Skeletal muscle cell (primary cell): ENCODE results near the gene HIGD1A.

Experiments
- DNase-seq: peaks from one replicate; pipeline ENCODE4 v3.0.0-alpha.2; 2010; ENCODE audit warnings: low read depth
- H3K4me3 ChIP-seq: 2 replicates; pipeline ENCODE4 v1.5.1; 2011; ENCODE audit warnings: low read depth, mild to moderate bottlenecking, control low read depth, low read length, moderate library complexity

Gene HIGD1A

DNA sequence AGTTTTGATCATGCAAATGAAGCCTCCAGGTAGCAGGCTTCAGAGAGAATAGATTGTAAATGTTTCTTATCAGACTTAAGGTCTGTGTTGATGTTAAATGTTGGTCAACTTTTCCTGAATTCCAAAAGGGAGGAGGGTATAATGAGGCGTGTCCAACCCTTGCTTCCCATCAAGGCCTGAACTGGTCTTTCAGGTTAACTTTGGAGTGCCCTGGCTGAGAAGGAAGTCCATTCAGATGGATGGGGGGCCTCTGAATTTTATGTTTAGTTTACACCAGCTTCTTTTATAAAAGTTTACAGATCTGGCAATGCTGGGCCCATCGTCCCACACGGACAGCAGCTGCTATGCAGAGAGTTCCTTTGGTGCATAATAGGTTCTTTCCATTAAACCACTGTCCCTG, 40.2 kb downstream of the HIGD1A start:
- no peak overlapping the region for H3K4me3 ChIP-seq
- DNase-seq, result no peak

DNA sequence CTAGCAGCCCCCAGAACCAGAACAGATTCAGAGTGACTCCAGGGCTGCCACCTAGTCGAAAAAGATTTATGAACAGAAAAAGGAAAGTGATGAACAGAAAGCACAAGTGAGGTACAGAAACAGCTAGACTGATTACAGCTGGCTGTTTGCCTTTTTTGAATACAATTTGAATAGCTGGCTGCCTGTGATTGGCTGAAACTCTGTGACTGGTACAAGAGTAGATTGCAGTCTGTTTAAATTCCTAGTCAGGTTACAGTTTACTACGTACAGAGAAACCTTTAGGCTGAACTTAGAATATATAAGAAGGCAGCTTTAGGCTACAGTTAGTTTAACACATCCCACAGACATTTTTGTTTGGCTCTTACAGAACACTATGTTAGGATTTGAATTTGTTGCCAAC, 41.3 kb downstream of the HIGD1A start:
- DNase-seq, result no peak

DNA sequence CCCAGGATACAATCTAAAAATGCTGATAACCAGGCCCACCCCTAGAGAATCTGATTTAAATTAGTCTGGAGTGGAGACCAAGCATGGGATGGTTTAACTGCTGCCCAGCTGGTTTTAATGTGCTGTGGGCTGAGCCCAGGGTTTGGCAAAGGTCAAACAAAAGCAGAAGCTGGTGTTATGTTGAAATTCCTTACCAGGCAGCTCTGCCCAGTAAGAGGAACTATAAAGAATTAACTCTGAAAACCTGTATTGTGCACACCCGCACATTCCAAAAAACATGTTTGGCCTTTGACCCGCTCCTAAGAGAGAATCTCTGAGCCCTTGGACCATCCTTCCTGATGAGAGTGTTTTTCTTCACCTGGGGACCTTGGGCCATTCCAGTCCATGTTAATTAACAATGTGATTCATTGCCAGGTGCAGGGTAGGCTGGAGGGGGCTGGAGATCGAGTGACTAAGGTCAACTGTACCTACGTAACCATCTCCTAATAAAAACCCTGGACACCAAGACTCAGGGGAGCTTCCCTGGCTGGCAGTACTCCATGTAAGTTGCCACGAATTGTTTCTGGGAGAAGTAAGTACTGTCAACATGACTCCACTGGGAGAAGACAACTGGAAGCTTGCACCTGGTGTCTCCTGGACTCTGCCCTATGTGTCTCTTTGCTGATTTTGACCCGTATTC, 42.1 kb downstream of the HIGD1A start:
- no peak overlapping the region for H3K4me3 ChIP-seq
- DNase-seq, result no peak

More for the DNA sequence above, 41.3 kb downstream of the HIGD1A start:
- H3K4me3 ChIP-seq, result no peak overlapping the region

- no peak overlapping the region for H3K4me3 ChIP-seq
- no peak for DNase-seq
Observed at GRCh38 chr3:42758126-42758525, 46.2 kb downstream of the HIGD1A start.

DNA sequence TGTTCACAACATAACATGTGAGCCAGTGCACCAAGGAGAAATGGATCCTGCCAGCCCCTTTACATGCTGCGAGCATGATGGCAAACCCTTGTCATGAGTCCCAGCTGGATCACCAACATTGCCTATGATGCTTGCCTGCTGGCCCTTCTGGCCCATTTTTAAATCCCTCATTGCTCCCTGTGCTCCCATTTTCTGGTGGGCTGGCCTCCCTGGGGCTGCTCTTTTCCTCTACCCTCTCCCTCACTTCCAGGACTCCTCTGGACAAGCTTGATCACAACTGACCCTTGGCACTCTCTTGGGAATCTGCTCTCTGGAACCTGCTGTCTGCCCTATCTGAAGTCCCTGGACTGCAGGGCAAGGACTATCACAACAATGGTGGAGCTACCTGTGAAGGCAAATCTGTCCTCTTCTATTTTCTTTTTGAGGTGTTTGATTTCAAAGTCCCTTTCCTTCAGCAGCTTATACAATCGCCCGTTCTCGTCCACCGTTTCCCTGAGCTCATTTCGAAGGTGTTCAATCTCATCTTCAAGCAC, 47.5 kb downstream of the HIGD1A start:
- no peak overlapping the region for H3K4me3 ChIP-seq
- DNase-seq, result no peak

DNA sequence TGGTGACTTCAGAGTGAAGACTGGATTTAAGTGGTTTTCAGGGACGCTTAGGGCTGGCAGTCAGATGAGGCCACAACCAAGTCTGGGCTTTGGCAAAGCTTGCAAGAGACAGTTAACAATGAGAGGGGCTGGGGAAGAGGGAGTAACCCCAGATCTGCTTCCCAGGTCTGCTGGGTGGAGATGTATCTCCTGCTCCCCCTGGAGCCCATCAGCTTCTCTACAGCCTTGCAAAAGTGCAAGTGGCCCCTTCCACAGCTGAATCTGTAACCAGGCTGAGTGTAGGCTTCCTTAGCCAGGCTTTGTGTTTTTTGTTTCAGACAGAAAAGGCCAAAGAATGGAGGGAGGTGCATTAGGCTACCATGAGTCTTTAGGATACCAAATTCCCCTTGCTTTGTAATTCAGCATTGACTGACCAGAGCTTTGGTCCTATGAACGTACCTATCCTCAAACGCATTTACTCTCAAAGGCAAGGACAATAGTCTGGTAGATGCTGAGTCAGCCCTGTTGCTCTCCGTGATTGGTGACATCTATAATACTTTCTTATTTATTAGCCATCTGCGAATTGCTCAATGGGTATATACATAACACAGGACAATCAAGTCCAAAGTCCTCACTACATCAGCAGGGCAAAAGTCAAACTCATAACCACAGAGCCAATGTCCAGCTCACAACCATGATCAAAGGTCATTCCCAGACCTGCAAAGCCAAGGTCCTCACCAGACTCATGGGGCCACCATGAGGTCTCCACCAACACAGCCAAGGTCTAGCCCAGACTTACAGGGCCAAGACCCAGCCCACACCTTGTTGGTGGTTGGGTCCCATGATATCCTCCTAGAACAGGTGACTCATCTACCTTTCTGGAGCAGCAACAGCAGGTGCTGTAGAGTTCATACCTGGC, 48.4 kb downstream of the HIGD1A start:
- DNase-seq, result no peak

GRCh38 chr3:42753757-42754156, 50.5 kb downstream of the HIGD1A start:
- H3K4me3 ChIP-seq, result no peak overlapping the region
- DNase-seq, result no peak

More for the DNA sequence above, 48.4 kb downstream of the HIGD1A start:
- H3K4me3 ChIP-seq, result no peak overlapping the region

DNA sequence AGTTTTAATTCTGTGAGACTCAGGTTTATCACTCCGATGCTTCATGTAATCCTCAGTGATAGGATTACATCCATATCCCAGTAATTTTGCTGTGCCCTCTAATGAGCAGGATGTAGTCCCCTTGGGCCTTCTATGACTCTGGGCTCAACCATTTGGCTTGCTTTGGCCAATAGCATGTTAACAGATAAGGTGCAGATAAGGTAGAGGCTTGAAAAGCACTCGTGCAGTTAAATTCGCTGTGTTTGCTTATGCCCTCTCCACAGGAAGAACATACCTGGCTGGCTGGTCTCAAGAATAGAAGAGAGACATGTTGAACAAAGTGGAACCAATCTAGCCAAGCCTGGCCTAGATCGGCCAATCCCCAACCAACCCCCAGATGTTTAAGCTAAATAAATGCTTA, 51.3 kb downstream of the HIGD1A start:
- no peak for DNase-seq
- no peak overlapping the region for H3K4me3 ChIP-seq

DNA sequence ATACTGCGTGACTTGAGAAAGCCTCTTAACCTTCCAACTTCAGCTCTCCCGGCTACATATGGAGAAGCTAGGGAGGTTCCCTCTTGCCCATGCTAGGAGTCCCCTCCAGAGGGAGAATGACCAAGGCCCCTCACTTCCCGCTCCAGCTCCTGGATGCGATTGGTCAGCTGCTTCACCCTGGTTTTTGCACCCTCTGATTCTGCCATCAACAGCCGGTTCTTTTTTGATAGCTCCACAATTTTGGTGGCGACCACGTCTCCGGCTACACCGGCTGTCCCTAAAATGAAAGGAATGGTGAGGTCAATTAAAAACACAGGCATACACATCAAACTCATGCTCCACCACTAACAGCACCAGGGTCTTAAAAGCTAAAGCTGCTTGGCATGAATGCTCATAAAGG, 51.8 kb downstream of the HIGD1A start:
- DNase-seq, result no peak
- no peak overlapping the region for H3K4me3 ChIP-seq

DNA sequence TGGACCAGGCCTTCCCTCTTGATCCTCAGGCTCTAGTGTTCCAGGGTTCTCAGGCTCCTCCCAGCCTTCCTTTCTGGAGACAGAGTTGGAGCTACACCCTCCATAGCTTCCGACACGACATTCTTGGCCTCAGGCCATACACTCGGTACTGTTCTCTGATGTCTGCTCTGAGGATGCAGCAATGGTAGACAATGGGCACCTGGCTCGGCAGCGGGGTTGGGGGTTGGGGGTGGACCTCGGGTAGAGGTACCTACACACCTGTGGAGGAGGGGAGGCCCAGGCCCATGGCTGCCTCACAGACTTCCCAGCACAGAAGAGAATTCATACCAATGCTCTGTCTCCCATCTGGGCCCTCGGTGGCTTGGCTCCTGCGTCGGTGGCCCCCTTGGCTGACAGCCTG, 52.7 kb downstream of the HIGD1A start:
- DNase-seq, result no peak
- no peak overlapping the region for H3K4me3 ChIP-seq

DNA sequence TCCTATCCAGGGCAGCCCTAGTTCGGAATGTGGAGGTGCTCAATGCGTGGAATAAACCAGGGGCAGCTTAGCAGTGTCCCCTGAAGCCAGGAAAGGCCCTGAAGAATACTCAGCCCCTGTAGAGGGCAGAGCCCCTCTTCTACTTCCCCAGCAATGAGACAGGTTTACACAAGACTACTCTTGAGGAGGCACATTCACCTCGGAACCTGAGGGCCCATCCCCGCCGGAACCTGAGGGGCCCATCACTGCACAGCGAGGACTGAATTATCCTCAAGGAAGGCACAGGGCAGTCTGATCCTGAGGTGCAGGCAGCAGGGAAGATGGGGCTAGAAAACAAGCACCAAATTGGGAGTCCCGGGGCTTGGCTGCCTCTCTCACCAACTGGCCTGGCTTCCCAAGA, 53.5 kb downstream of the HIGD1A start:
- no peak for DNase-seq
- H3K4me3 ChIP-seq, result no peak overlapping the region

DNA sequence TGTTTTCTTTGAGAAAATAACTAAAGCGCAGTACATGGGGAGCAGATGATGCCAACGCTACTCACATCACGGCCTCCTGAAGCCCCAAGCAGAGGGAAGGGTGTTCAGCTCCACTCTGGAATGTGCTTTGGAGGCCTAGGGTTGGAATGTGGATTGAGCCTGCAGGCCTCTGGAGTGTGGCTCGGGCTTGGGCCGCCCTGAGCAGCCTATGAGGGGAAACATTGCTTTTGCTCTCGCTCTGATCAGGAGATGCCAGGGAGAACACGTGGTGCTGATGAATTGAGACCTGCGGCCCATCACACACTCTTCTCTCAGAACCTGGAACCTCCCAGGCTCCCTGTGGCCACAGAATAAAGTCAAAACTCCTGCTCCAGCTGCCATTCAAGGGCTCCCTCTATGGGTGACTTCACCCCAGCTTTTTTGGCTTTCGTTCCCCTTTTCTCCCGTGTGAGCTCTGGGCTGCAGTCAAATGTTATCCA, 54.5 kb downstream of the HIGD1A start:
- DNase-seq, result no peak
- H3K4me3 ChIP-seq, result no peak overlapping the region

DNA sequence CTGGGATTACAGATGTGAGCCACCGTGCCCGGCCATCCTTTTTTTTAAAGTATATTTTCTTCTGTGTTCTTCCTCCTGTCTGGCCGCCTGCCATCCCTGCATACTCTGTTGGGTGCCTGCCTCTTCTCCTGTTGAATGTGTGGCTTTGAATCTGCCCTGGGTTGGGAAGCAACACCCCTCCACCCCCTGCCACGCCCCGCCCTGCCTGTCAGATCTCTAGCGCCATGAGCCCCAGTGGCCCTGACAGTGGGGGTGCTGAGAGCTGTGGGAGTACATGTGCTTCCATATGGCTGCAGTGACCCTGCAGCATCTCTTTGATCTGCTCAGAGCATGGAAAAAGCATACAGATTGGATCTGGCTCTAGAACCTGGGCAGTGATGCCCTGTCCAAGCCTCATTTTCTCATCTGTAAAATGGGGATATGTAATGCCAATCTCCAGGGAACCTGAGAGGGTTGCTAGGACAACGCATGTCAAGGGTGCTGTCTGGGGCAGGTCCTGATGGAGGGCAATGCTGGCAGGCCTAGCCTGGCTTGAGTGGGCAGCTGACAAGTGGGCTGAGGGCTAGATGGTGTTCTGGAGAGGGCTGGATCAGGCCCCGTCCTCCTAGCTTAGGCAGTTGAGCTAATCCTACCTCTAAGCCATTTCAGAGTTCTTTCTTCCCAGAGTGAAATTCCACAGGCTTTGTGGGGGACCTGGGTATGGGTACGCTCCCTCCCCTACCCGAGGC, 55.1 kb downstream of the HIGD1A start:
- no peak for DNase-seq
- no peak overlapping the region for H3K4me3 ChIP-seq

- DNase-seq, result no peak
- no peak overlapping the region for H3K4me3 ChIP-seq
Observed at GRCh38 chr3:42747581-42747980, 56.7 kb downstream of the HIGD1A start.

DNA sequence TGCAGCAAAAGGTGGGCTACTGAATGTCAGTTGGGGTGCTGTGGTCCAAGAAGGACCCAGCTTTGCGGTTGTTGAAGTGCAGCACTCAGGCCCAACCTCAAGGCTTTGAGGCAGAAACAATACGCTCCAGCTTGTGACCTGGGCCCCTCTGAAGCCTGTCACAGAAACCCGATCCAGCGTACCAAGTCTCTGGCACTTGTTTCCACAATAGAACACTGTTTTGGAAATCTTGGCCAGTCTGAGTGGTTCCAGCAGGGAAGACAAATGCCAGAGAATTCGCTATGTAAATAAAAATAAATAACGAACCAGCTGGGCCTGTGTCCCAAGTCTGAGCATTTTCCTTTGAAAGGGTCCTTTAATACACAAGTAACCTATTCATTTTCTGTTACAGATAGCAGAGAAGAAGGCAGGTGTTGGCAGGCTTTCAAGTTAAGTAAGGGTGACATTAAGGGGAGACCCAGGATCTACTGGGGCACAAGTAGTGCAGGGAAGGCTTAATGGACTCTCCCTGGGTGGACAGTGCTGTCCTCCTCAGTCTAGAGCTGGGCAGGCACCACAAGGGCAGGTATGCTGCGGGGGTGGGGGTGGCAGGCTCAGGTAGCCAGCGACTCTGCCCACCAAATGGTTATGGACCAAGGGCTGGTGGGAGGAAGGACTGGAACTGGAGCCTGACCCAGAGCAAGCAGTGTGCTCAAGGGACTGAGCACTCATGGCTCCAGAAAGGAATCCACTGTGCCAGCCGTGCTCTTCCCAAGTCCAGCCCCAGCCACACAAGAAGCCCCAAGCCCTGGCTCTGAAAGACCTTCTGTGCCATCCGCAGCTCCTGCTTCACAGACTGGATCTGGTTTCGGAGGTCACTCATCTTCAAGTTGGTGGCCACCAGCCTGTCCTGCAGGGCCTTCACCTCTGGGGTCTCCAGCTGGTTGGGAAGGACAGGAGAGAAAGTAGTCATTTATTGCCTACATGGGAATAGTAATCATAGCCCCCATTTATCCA, 57.5 kb downstream of the HIGD1A start:
- no peak overlapping the region for H3K4me3 ChIP-seq

DNA sequence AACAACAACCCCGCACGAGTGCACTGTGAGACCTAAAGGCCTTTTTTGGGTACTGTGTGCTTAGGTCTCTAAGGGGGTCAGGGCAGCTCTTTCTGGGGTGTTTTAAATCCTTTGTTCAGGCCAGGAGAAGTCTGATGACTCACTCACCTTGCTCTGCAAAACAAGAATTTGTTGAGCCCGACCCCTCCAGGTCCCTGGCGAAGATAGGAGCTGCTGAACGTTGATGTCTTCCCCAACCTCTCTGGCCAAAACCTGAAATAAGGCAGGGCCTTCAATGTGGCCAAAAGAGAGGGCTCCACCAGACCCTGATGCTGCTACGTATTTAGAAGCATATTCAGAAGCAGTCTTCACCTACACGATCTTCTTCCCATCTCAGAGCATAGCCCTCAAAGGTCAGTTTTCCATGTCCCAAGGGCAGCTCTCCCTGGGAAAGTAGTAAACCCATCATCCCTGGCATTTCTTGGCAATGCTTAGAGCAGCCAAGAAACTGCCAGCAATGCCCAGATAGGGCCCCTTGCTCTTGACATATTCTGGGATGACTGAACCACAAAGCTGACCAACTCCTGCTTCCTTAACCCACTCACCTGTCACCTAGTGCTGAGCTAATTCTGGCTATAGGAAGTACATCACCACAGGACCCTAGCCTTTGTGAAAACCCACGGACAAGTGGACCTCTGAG, 58.4 kb downstream of the HIGD1A start:
- no peak overlapping the region for H3K4me3 ChIP-seq
- no peak for DNase-seq

More for the DNA sequence above, 57.5 kb downstream of the HIGD1A start:
- DNase-seq, result no peak

GRCh38 chr3:42745291-42745745, 59.0 kb downstream of the HIGD1A start:
- H3K4me3 ChIP-seq, result no peak overlapping the region
- DNase-seq, result no peak
